MCF 10A (cell line): ENCODE measurements around the gene GPR157. TPM values are rescaled to one million over a fixed set of nuclear protein-coding genes. Genes with fewer than 3 reads are reported as not detected.

Experiments used
- BruUV-seq: library from RNA; stranded (reverse); fragments of 400-500 nt; replicated peaks from 2 replicates; lab custom pipeline; 2021; lab: Mats Ljungman, UMichigan
- CTCF ChIA-PET: fragments of 300-600 bp; sonication (Branson Sonifier 250); formaldehyde crosslinking; extraction: SDS; loops from one replicate; lab custom pipeline; 2021; ENCODE audit warnings: antibody characterized with exemption, inconsistent platforms; lab: Yijun Ruan, JAX
- POLR2A ChIA-PET: fragments of 300-600, 350-650 bp; sonication (Branson Sonifier 250); formaldehyde crosslinking; extraction: SDS; loops from one replicate; lab custom pipeline; 2020; ENCODE audit warnings: antibody characterized with exemption, inconsistent platforms; lab: Yijun Ruan, JAX
- DNase-seq: peaks from one replicate; pipeline ENCODE4 v3.0.0-alpha.2; 2018; ENCODE audit not compliant: unreplicated experiment
- H3K27ac Mint-ChIP-seq: one replicate; pipeline ENCODE4 v1.8.0; 2022; ENCODE audit warnings: mild to moderate bottlenecking, low read depth, mixed read lengths; ENCODE audit not compliant: unreplicated experiment
- H3K27me3 Mint-ChIP-seq: one replicate; pipeline ENCODE4 v1.8.0; 2022; ENCODE audit warnings: mixed read lengths; ENCODE audit not compliant: insufficient read depth, unreplicated experiment
- H3K36me3 Mint-ChIP-seq: one replicate; pipeline ENCODE4 v1.8.0; 2022; ENCODE audit warnings: mild to moderate bottlenecking, moderate library complexity, mixed read lengths; ENCODE audit not compliant: insufficient read depth, unreplicated experiment
- H3K4me1 Mint-ChIP-seq: one replicate; pipeline ENCODE4 v1.8.0; 2022; ENCODE audit warnings: mixed read lengths; ENCODE audit not compliant: insufficient read depth, unreplicated experiment
- H3K4me3 Mint-ChIP-seq: one replicate; pipeline ENCODE4 v1.8.0; 2022; ENCODE audit warnings: mild to moderate bottlenecking, moderate library complexity, mixed read lengths; ENCODE audit not compliant: unreplicated experiment
- H3K9me3 Mint-ChIP-seq: one replicate; pipeline ENCODE4 v1.8.0; 2022; ENCODE audit warnings: mixed read lengths; ENCODE audit not compliant: unreplicated experiment
- intact Hi-C: fragments of 100-400 bp; cut with micrococcal nuclease; formaldehyde crosslinking; loops from 2 replicates; pipeline ENCODE4 v1.14.1; 2022
- total RNA-seq: library from RNA; stranded (reverse); gene quantifications from 2 replicates; pipeline ENCODE4 v1.2.3, GENCODE V29; 2022
- TF ChIP-seq, protein P1 (sequence below): fragments of 200-600 bp; IDR thresholded peaks from one replicate; pipeline ENCODE4 v1.8.0; 2022; ENCODE audit warnings: antibody characterized with exemption, mild to moderate bottlenecking; ENCODE audit not compliant: unreplicated experiment

The GPR157 gene
- total RNA-seq, 1 experiment from 2014 or later: 8.1 TPM

DNA sequence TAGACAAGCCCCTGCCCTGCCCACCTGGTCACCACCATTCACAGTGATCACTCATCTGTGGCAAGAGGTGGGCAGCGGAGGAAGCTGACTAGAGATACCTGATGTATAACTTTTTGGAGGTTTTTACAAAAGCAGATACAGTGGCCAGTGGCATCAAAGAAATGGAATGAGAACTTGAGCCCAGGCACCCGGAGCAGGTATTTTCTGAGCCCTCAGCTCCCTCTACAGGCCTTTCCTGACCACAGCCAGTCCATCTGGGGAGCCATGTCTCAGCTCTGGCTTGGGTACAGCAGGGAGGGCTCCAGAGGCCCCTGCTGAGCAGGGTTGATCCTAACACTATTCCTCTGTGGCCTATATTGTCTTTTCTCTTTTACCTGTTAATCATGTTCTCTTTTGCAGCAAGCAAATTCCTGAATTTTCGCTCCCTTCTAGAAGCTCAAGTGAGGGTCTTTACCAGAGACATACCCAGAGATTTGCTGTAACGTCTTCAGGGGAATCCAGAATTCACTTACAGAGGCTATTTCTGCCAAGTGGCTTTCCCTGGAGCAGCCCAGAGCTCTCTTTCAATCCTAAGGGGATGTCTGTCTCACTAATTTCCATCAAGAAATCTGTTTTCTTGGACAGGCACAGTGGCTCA lies 27.3 kb downstream of the GPR157 start:
- no TSS peak for BruUV-seq
- H3K27me3 Mint-ChIP-seq: no peaks in the 10 kb centered on the region
- H3K9me3 Mint-ChIP-seq: no peaks in the 10 kb centered on the region

DNA sequence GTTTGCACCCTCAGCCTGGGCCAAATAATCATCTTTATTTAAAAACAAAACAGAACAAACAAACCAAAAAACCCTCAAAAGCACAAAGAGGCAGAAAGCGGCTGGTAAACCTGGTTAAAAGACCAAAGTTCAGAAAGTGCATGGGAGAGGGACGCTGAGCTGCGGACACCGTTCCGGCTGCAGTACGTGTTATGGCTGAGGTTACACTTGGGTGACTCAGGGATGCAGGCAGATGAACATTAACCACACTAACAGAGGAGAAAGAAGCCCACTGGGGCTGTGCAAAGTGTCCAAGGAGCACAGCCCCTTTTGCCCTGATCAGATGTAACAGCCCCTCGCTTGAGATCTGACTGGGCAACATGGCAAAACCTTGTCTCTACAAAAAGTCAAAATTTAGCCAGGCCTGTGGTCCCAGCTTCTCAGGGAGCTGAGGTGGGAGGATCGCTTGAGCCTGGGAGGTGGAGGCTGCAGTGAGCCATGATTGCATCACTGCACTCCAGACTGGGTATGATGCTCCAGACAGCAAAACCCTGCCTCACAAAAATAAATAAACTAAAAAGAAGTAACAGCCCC lies 28.3 kb downstream of the GPR157 start:
- POLR2A ChIA-PET: interaction anchor here (0.6 to 2.5 kb wide), 6 partner anchors 15 to 181 kb away, joined by 3 to 11 read pairs (median 3); no protein-coding TSS in a partner anchor
- Mint-ChIP-seq H3K9me3 (no peaks in the 10 kb centered on the region), H3K36me3 (peaks cover 30% of the 10 kb centered on the region), H3K27me3 (no peaks in the 10 kb centered on the region), H3K4me1 (no peaks in the 10 kb centered on the region), H3K27ac (no peak overlapping the region), H3K4me3 (no peak overlapping the region)
- no TSS peak for BruUV-seq
- TF ChIP-seq, protein P1, sequence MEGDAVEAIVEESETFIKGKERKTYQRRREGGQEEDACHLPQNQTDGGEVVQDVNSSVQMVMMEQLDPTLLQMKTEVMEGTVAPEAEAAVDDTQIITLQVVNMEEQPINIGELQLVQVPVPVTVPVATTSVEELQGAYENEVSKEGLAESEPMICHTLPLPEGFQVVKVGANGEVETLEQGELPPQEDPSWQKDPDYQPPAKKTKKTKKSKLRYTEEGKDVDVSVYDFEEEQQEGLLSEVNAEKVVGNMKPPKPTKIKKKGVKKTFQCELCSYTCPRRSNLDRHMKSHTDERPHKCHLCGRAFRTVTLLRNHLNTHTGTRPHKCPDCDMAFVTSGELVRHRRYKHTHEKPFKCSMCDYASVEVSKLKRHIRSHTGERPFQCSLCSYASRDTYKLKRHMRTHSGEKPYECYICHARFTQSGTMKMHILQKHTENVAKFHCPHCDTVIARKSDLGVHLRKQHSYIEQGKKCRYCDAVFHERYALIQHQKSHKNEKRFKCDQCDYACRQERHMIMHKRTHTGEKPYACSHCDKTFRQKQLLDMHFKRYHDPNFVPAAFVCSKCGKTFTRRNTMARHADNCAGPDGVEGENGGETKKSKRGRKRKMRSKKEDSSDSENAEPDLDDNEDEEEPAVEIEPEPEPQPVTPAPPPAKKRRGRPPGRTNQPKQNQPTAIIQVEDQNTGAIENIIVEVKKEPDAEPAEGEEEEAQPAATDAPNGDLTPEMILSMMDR: no peak
- intact Hi-C loops: loop anchor here (1.0 to 5.0 kb wide), 3 partner anchors 95 to 223 kb away; partner anchors contain the start of gene ENO1
- CTCF ChIA-PET: interaction anchor here (0.6 to 7.2 kb wide), 13 partner anchors 9 to 1414 kb away, joined by 3 to 45 read pairs (median 6); no protein-coding TSS in a partner anchor
- no peak for DNase-seq

More for the DNA sequence above, 27.3 kb downstream of the GPR157 start:
- TF ChIP-seq, protein P1: peak; percentile 57
- intact Hi-C loops: loop anchor here (1.0 to 5.0 kb wide), 3 partner anchors 96 to 224 kb away; partner anchors contain the start of gene ENO1
- POLR2A ChIA-PET: interaction anchor here (0.6 to 2.5 kb wide), 8 partner anchors 39 to 228 kb away, joined by 3 to 11 read pairs (median 4); no protein-coding TSS in a partner anchor
- H3K4me3 Mint-ChIP-seq: no peak overlapping the region
- H3K27ac Mint-ChIP-seq: no peak overlapping the region
- CTCF ChIA-PET: interaction anchor here (0.6 to 7.2 kb wide), 25 partner anchors 8 to 568 kb away, joined by 3 to 45 read pairs (median 4); no protein-coding TSS in a partner anchor
- H3K4me1 Mint-ChIP-seq: no peaks in the 10 kb centered on the region
- H3K36me3 Mint-ChIP-seq: peaks cover 34% of the 10 kb centered on the region
- DNase-seq: peak; percentile 65

DNA sequence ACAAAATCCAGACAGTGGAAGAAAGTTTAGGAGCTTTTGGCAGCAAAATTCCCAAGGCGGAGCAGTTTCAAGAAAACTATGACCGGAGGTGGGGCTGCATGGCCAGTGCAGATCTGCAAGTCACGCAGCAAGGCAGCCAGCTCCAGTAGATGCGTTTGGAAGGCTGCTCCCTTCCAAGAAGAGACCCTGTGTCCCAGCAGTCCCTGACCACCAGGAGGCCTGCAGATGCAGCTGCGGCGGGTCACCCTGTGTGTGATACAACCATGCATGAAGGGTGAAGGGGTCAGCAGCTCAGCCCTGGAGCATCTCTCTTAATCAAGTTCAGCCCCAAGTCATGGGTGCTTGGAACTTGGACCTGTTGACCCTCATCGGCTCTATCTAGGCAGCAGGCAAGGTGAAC lies 29.3 kb downstream of the GPR157 start:
- ChIA-PET POLR2A (interaction anchor here (1.1 to 2.5 kb wide), 3 partner anchors 17 to 176 kb away, joined by 3 to 11 read pairs (median 7); no protein-coding TSS in a partner anchor), CTCF (interaction anchor here (0.8 to 7.2 kb wide), 4 partner anchors 19 to 181 kb away, joined by 3 to 45 read pairs (median 8); no protein-coding TSS in a partner anchor)

More for the DNA sequence above, 29.3 kb downstream of the GPR157 start:
- Mint-ChIP-seq H3K36me3 (peaks cover 30% of the 10 kb centered on the region), H3K27me3 (no peaks in the 10 kb centered on the region), H3K4me3 (no peak overlapping the region), H3K27ac (no peak overlapping the region), H3K4me1 (no peaks in the 10 kb centered on the region), H3K9me3 (no peaks in the 10 kb centered on the region)
- TF ChIP-seq, protein P1: no peak
- BruUV-seq: no TSS peak
- no peak for DNase-seq
- intact Hi-C loops: no loop called here
